K562 (cell line): Measurements from ENCODE around the gene DOCK3. TPM values are rescaled to one million over a fixed set of nuclear protein-coding genes. Genes with fewer than 3 reads are reported as not detected.

ENCODE experiments used
- ATAC-seq: fragments of 200-7000 bp; cut with Tn5 transposase; 3 replicates; pipeline ENCODE4 v1.9.1; 2020; ENCODE audit warnings: moderate library complexity
- BruUV-seq: library from RNA; stranded (reverse); fragments of 400-500 nt; replicated peaks from 2 replicates; lab custom pipeline; 2021; lab: Mats Ljungman, UMichigan
- CTCF ChIA-PET: fragments of 300-600 bp; formaldehyde crosslinking; extraction: SDS; loops from one replicate; lab custom pipeline; 2021; ENCODE audit warnings: low intra/inter-chr PET ratio; lab: Yijun Ruan, JAX
- POLR2A ChIA-PET: fragments of 300-600, 350-650 bp; sonication (Branson Sonifier 250); formaldehyde crosslinking; extraction: SDS; loops from one replicate; lab custom pipeline; 2021; ENCODE audit warnings: antibody characterized with exemption, inconsistent platforms; lab: Yijun Ruan, JAX
- DNase-seq, 4 experiments: peaks; one replicate each; pipeline versions ENCODE4 v3.0.0 to v3.0.0-alpha.2; 2011 to 2018; ENCODE audit warnings: low spot score in 3 of 4, mixed read lengths in 3 of 4; ENCODE audit errors: extremely low read depth in 1 of 4
- FAIRE-seq: peaks from 2 replicates; lab custom pipeline; 2011; peaks lifted over from hg19 to GRCh38; lab: Jason Lieb, UNC
- H2AFZ ChIP-seq: 2 replicates; pipeline ENCODE4 v1.6.0; 2011; ENCODE audit warnings: low read depth, low read length, control low read depth, inconsistent platforms
- H3K27ac ChIP-seq: fragments of 200-600 bp; 3 replicates; pipeline ENCODE4 v1.8.0; 2011; ENCODE audit warnings: low read depth, mild to moderate bottlenecking, control low read depth, inconsistent platforms, low read length, moderate library complexity, mixed read lengths; ENCODE audit errors: extremely low read depth
- H3K27me3 ChIP-seq, 2 experiments: fragments of 300-600 bp in 1 of 2; 2 replicates in 1 of 2; 3 replicates in 1 of 2; pipeline versions ENCODE4 v1.6.0 to v1.8.0; 2011; ENCODE audit warnings: inconsistent platforms in 2 of 2, low read length in 2 of 2, mild to moderate bottlenecking in 1 of 2, mixed read lengths in 1 of 2, moderate library complexity in 1 of 2; ENCODE audit not compliant: control insufficient read depth in 2 of 2, insufficient read depth in 2 of 2
- H3K36me3 ChIP-seq: fragments of 300-600 bp; 3 replicates; pipeline ENCODE4 v1.8.0; 2011; ENCODE audit warnings: mild to moderate bottlenecking, low read length, inconsistent platforms; ENCODE audit not compliant: control insufficient read depth, insufficient read depth
- H3K4me1 ChIP-seq, 2 experiments: fragments of 200-600 bp in 1 of 2; replicated peaks in 1 of 2; 2 replicates in 1 of 2; 3 replicates in 1 of 2; pipeline versions ENCODE4 v1.5.1 to v1.8.0; 2011; ENCODE audit warnings: inconsistent platforms in 2 of 2, low read length in 2 of 2, mild to moderate bottlenecking in 1 of 2, mixed read lengths in 1 of 2, moderate library complexity in 1 of 2; ENCODE audit not compliant: control insufficient read depth in 2 of 2, insufficient read depth in 2 of 2
- H3K4me2 ChIP-seq: 2 replicates; pipeline ENCODE4 v1.6.1; 2011; ENCODE audit warnings: low read length, control low read depth, inconsistent platforms, mixed read lengths; ENCODE audit not compliant: insufficient read depth
- H3K4me3 ChIP-seq: fragments of 200-600 bp; sonication (generic), shearing (Covaris generic); 2 replicates; pipeline ENCODE4 v1.5.1; 2016; ENCODE audit warnings: control low read depth, inconsistent platforms
- H3K79me2 ChIP-seq: fragments of 200-600 bp; 3 replicates; pipeline ENCODE4 v1.8.0; 2011; ENCODE audit warnings: low read length, inconsistent platforms; ENCODE audit not compliant: control insufficient read depth, insufficient read depth
- H3K9ac ChIP-seq, 2 experiments: 2 replicates each; pipeline versions ENCODE4 v1.6.0 to v1.6.1; 2011; ENCODE audit warnings: low read depth in 2 of 2, low read length in 2 of 2, control low read depth in 1 of 2, inconsistent platforms in 1 of 2, mild to moderate bottlenecking in 1 of 2, mixed read lengths in 1 of 2; ENCODE audit not compliant: insufficient read depth in 1 of 2
- H3K9me1 ChIP-seq: one replicate; pipeline ENCODE4 v1.6.0; 2011; ENCODE audit warnings: inconsistent platforms, mild to moderate bottlenecking, low read length, moderate library complexity; ENCODE audit not compliant: control insufficient read depth, insufficient read depth
- H3K9me3 ChIP-seq: replicated peaks from 2 replicates; pipeline ENCODE4 v1.5.1; 2011; ENCODE audit warnings: low read depth, low read length, inconsistent platforms; ENCODE audit not compliant: control insufficient read depth, insufficient read depth
- H4K20me1 ChIP-seq: replicated peaks from 2 replicates; pipeline ENCODE4 v1.6.1; 2011; ENCODE audit warnings: low read length, inconsistent platforms, mixed read lengths; ENCODE audit not compliant: control insufficient read depth, insufficient read depth
- ELK1 ChIP-seq: sonication (generic); formaldehyde crosslinking; IDR thresholded peaks from 2 replicates; pipeline ENCODE4 v1.8.1; 2022; ENCODE audit warnings: missing genetic modification reagents
- GABPB2 ChIP-seq: fragments of 250-450 bp; sonication (Bioruptor Pico); conservative IDR thresholded peaks from 2 replicates; pipeline ENCODE4 v1.5.1; 2021; ENCODE audit warnings: mild to moderate bottlenecking
- KLF1 ChIP-seq: fragments of 450-650 bp; IDR thresholded peaks from 2 replicates; pipeline ENCODE4 v1.6.1; 2016; ENCODE audit warnings: missing genetic modification characterization, missing compliant biosample characterization
- MBD2 ChIP-seq: sonication (generic); IDR thresholded peaks from 2 replicates; pipeline ENCODE4 v1.6.1; 2016; ENCODE audit warnings: low read depth, borderline replicate concordance
- MEIS2 ChIP-seq: fragments of 450-650 bp; IDR thresholded peaks from 2 replicates; pipeline ENCODE4 v1.6.1; 2014; ENCODE audit warnings: mild to moderate bottlenecking; ENCODE audit not compliant: partially characterized antibody
- MYBL2 ChIP-seq, 2 experiments: fragments of 450-650 bp in 1 of 2; sonication (generic) in 1 of 2; formaldehyde crosslinking in 1 of 2; IDR thresholded peaks; 2 replicates each; pipeline versions ENCODE4 v1.6.1 to v1.8.1; 2017 to 2022; ENCODE audit warnings: borderline replicate concordance in 1 of 2, inconsistent platforms in 1 of 2, low read depth in 1 of 2, mild to moderate bottlenecking in 1 of 2, missing genetic modification reagents in 1 of 2, moderate library complexity in 1 of 2
- RUNX1 ChIP-seq: sonication (generic); IDR thresholded peaks from 2 replicates; pipeline ENCODE4 v1.6.1; 2016; ENCODE audit warnings: antibody characterized with exemption, low read depth
- SAP30 ChIP-seq: fragments of 200-600 bp; sonication (generic); IDR thresholded peaks from 2 replicates; pipeline ENCODE4 v1.6.1; 2012; ENCODE audit warnings: borderline replicate concordance, low read depth, mild to moderate bottlenecking, moderate library complexity, low read length, control low read depth, inconsistent platforms; ENCODE audit not compliant: insufficient read depth, poor library complexity, severe bottlenecking
- SP1 ChIP-seq: sonication (generic); formaldehyde crosslinking; IDR thresholded peaks from 2 replicates; pipeline ENCODE4 v1.8.1; 2022; ENCODE audit warnings: mild to moderate bottlenecking, missing genetic modification reagents
- WGBS: fragments of 100-300 bp; shearing (Covaris generic); methylation state at CpG from one replicate; pipeline ENCODE4 v1.1.6; 2016; ENCODE audit warnings: low coverage, mixed read lengths; ENCODE audit not compliant: insufficient coverage; ENCODE audit errors: missing lambda C conversion rate; 5-methylcytosine and 5-hydroxymethylcytosine counted together
- in situ Hi-C: fragments of 300-500 bp; cut with MboI; formaldehyde crosslinking; loops from 4 replicates; pipeline ENCODE4 v1.15.0; 2018; ENCODE audit warnings: inconsistent platforms, mixed read lengths
- intact Hi-C: fragments of 100-400 bp; cut with micrococcal nuclease; formaldehyde crosslinking; loops from 2 replicates; pipeline ENCODE4 v1.14.2; 2022
- polyA plus RNA-seq, 8 experiments: library from polyadenylated mRNA; depleted of rRNA in 4 of 8; stranded (reverse) in 5 of 8; unstranded in 3 of 8; fragments of >200 nt; fragmentation: Nextera tagmentation in 2 of 8; fragmentation: Illumina TruSeq in 1 of 8; extraction: Ambion mirVana in 2 of 8; extraction: Trizol in 1 of 8; gene quantifications; 2 replicates each; pipeline versions ENCODE4 v1.2.1 to v1.2.3, GENCODE V29; 2011 to 2014; ENCODE audit warnings: inconsistent platforms in 1 of 8, missing spikeins in 1 of 8
- total RNA-seq, 7 experiments: library from RNA; depleted of rRNA in 6 of 7; stranded (reverse); fragments of >200 nt in 6 of 7; fragmentation: Illumina TruSeq in 2 of 7; extraction: Trizol in 2 of 7; gene quantifications; 2 replicates each; pipeline versions ENCODE4 v1.2.1 to v1.2.3, GENCODE V29; 2011 to 2021; ENCODE audit warnings: low replicate concordance in 1 of 7
- TF ChIP-seq, protein P1 (sequence below), 2 experiments: fragments of 250-450 bp in 1 of 2; fragments of 450-650 bp in 1 of 2; sonication (Bioruptor Pico) in 1 of 2; IDR thresholded peaks; 2 replicates each; pipeline versions ENCODE4 v1.6.1 to v1.8.0; 2016 to 2021; ENCODE audit warnings: mild to moderate bottlenecking in 2 of 2, moderate library complexity in 2 of 2, missing compliant biosample characterization in 1 of 2, missing genetic modification characterization in 1 of 2
- TF ChIP-seq, protein P2 (sequence below): fragments of 250-450 bp; sonication (Bioruptor Pico); IDR thresholded peaks from 2 replicates; pipeline ENCODE4 v1.5.0; 2020; ENCODE audit warnings: mild to moderate bottlenecking
- TF ChIP-seq, protein P3 (sequence below): sonication (generic); formaldehyde crosslinking; IDR thresholded peaks from 2 replicates; pipeline ENCODE4 v1.9.0; 2022; ENCODE audit warnings: mild to moderate bottlenecking, missing genetic modification reagents

The DOCK3 gene
- total and polyA plus RNA-seq, 9 of the 15 experiments (the other 6 are each of a cell fraction or from before 2014, with no cell fraction given): under 0.01 to 0.03 (median 0.01) TPM; not detected in 4

DNA sequence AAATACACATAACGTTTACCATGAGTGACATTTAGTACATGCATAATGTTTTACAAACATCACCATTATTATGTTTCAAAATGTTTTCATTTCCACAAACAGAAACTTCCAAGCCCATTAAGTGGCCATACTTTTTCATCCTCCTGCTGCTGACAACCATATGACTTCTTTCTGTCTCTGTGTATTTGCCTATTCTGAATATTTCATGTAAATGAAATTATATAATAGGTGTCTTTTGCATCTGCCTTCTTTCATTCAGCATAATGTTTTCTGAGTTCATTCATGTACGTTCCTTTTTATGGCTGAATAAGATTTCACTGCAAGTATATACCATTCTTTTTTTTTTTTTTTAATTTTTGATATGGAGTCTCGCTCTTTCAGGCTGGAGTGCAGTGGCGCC is 209.0 kb downstream of the DOCK3 start:
- H2AFZ ChIP-seq: no peak overlapping the region
- no peaks in the 10 kb centered on the region for H3K4me1 ChIP-seq
- WGBS: 0% methylated on average over 4 of the region's 4 CpGs
- H3K27me3 ChIP-seq: no peaks in the 10 kb centered on the region
- TF ChIP-seq SAP30: no peak
- no peak for TF ChIP-seq MYBL2 (IDR thresholded peaks at IDR 0.05; ENCODE audit: low read depth)
- TF ChIP-seq MYBL2 (CRISPR knock-in tag; IDR thresholded peaks at IDR 0.05; ENCODE audit: borderline replicate concordance): no peak
- no peak for TF ChIP-seq MEIS2
- no peak for TF ChIP-seq MBD2
- TF ChIP-seq GABPB2 (CRISPR knock-in tag): no peak
- TF ChIP-seq KLF1 (tag): no peak
- TF ChIP-seq, protein P1, sequence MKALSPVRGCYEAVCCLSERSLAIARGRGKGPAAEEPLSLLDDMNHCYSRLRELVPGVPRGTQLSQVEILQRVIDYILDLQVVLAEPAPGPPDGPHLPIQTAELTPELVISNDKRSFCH (CRISPR knock-in tag; IDR thresholded peaks at IDR 0.05): no peak
- TF ChIP-seq, protein P1 (tag; IDR thresholded peaks at IDR 0.05): no peak
- no peak for TF ChIP-seq SP1 (CRISPR knock-in tag)
- no peak for TF ChIP-seq RUNX1
- TF ChIP-seq, protein P2, sequence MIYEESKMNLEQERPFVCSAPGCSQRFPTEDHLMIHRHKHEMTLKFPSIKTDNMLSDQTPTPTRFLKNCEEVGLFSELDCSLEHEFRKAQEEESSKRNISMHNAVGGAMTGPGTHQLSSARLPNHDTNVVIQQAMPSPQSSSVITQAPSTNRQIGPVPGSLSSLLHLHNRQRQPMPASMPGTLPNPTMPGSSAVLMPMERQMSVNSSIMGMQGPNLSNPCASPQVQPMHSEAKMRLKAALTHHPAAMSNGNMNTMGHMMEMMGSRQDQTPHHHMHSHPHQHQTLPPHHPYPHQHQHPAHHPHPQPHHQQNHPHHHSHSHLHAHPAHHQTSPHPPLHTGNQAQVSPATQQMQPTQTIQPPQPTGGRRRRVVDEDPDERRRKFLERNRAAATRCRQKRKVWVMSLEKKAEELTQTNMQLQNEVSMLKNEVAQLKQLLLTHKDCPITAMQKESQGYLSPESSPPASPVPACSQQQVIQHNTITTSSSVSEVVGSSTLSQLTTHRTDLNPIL (CRISPR knock-in tag): no peak
- TF ChIP-seq ELK1: no peak
- TF ChIP-seq, protein P3, sequence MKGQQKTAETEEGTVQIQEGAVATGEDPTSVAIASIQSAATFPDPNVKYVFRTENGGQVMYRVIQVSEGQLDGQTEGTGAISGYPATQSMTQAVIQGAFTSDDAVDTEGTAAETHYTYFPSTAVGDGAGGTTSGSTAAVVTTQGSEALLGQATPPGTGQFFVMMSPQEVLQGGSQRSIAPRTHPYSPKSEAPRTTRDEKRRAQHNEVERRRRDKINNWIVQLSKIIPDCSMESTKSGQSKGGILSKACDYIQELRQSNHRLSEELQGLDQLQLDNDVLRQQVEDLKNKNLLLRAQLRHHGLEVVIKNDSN: no peak
- in situ Hi-C loops (no loop called here), intact Hi-C loops (no loop called here)
- CTCF ChIA-PET: no interaction called here
- FAIRE-seq: no peak
- no peak for DNase-seq
- H3K79me2 ChIP-seq: no peaks in the 10 kb centered on the region
- BruUV-seq: no TSS peak
- no peak for ATAC-seq
- H3K27ac ChIP-seq: no peak overlapping the region
- H3K9me1 ChIP-seq: no peaks in the 10 kb centered on the region
- no peak overlapping the region for H3K4me3 ChIP-seq
- H3K9ac ChIP-seq: no peak overlapping the region
- no peaks in the 10 kb centered on the region for H4K20me1 ChIP-seq
- no peaks in the 10 kb centered on the region for H3K9me3 ChIP-seq
- H3K4me2 ChIP-seq: no peak overlapping the region
- H3K36me3 ChIP-seq: no peaks in the 10 kb centered on the region
- POLR2A ChIA-PET: no interaction called here
